ENCODE measurements around the gene RPGRIP1L. TPM values are rescaled to one million over a fixed set of nuclear protein-coding genes. Genes with fewer than 3 reads are reported as not detected.

Gene RPGRIP1L
- polyA plus RNA-seq, 1 donor (not counting 4 experiments of a cell fraction or from before 2014, with no cell fraction given), result 11.6 TPM

DNA sequence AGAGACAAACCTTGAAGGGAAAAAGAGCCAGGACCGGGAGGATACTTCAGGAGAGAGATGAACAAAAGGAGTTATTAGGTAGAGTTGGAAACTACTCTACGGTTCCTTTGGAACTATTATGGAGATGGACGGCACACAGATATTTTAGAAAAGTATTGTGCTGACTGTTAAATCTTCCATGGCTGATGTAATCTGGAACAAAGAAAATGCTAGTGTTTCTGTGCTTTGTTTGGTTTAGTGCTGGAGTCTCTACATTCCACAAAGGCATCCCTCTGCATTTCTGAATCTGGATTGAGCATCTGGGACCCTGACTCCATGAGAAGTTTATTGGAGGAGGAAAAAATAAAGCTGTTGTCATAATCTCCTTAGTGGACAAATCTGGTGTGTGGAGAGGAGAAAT, 57.2 kb downstream of the RPGRIP1L start:
- no peak overlapping the region for H3K9ac ChIP-seq (ENCODE audit: control insufficient read depth, extremely low read depth, insufficient read depth, low read length)
- no peaks in the 10 kb centered on the region for H3K79me2 ChIP-seq (ENCODE audit: control insufficient read depth, insufficient read depth, low read length)
- TF ChIP-seq, protein P1, sequence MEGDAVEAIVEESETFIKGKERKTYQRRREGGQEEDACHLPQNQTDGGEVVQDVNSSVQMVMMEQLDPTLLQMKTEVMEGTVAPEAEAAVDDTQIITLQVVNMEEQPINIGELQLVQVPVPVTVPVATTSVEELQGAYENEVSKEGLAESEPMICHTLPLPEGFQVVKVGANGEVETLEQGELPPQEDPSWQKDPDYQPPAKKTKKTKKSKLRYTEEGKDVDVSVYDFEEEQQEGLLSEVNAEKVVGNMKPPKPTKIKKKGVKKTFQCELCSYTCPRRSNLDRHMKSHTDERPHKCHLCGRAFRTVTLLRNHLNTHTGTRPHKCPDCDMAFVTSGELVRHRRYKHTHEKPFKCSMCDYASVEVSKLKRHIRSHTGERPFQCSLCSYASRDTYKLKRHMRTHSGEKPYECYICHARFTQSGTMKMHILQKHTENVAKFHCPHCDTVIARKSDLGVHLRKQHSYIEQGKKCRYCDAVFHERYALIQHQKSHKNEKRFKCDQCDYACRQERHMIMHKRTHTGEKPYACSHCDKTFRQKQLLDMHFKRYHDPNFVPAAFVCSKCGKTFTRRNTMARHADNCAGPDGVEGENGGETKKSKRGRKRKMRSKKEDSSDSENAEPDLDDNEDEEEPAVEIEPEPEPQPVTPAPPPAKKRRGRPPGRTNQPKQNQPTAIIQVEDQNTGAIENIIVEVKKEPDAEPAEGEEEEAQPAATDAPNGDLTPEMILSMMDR (optimal IDR thresholded peaks at IDR 0.05 in 1 of 3, IDR thresholded peaks at IDR 0.05 in 1 of 3, conservative IDR thresholded peaks at IDR 0.05 in 1 of 3; ENCODE audit: extremely low read depth in 1 of 3, insufficient read depth in 2 of 3, low read length in 3 of 3), result no peak
- no peak for TF ChIP-seq EZH2 (IDR thresholded peaks at IDR 0.05; ENCODE audit: low read length)
- DNase-seq (ENCODE audit: low read depth, low spot score) (no peak), FAIRE-seq (no peak)
- no peaks in the 10 kb centered on the region for H3K4me1 ChIP-seq (ENCODE audit: control insufficient read depth, extremely low read depth, insufficient read depth, low read length)
- no peaks in the 10 kb centered on the region for H3K9me1 ChIP-seq (ENCODE audit: control insufficient read depth, extremely low read depth, insufficient read depth, low read length)
- H3K27me3 ChIP-seq (ENCODE audit: control insufficient read depth, extremely low read depth, insufficient read depth, low read length), result no peaks in the 10 kb centered on the region
- H2AFZ ChIP-seq (ENCODE audit: control insufficient read depth, low read length), result no peak overlapping the region
- H4K20me1 ChIP-seq (ENCODE audit: control insufficient read depth, extremely low read depth, insufficient read depth, low read length), result no peaks in the 10 kb centered on the region
- H3K4me2 ChIP-seq (ENCODE audit: control insufficient read depth, extremely low read depth, insufficient read depth, low read depth, low read length), result no peak overlapping the region
- H3K36me3 ChIP-seq (ENCODE audit: control insufficient read depth in 2 of 2, extremely low read depth in 1 of 2, insufficient read depth in 2 of 2, low read length in 2 of 2), result no peaks in the 10 kb centered on the region
- H3K27ac ChIP-seq (ENCODE audit: control insufficient read depth, insufficient read depth, low read length), result no peak overlapping the region
- H3K9me3 ChIP-seq (ENCODE audit: control insufficient read depth, low read depth, low read length), result no peaks in the 10 kb centered on the region
- dilution Hi-C loops (cut with MboI; ENCODE audit: extremely low pct_ligation_motif_present, low sequenced_read_pairs), result no loop called here
- H3K4me3 ChIP-seq (ENCODE audit: control insufficient read depth in 2 of 3, extremely low read depth in 1 of 3, insufficient read depth in 2 of 3, low read depth in 1 of 3, low read length in 3 of 3), result no peak overlapping the region

DNA sequence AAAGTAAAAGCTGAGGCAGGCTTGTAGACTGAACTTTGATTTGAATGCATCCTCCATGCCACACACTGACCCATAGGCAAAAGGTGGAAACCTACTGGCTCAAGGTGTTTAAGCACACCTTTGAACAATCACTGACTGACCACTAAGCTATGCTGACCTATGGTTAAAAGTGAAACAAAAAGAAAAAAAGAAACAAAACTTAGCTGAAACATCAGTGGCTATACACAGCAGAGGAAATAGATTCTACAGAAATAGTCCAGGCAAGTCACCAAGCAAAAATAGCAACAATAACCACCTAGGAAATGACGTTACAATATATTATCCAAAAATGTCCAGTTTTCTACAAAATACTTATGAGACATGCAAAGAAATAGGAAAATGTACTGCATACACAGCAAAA, 60.2 kb downstream of the RPGRIP1L start:
- no peak for TF ChIP-seq EZH2 (IDR thresholded peaks at IDR 0.05; ENCODE audit: low read length)
- TF ChIP-seq, protein P1 (optimal IDR thresholded peaks at IDR 0.05 in 1 of 3, IDR thresholded peaks at IDR 0.05 in 1 of 3, conservative IDR thresholded peaks at IDR 0.05 in 1 of 3; ENCODE audit: extremely low read depth in 1 of 3, insufficient read depth in 2 of 3, low read length in 3 of 3), result no peak
- Histone ChIP-seq H2AFZ (ENCODE audit: control insufficient read depth, low read length) (no peak overlapping the region), H3K9ac (ENCODE audit: control insufficient read depth, extremely low read depth, insufficient read depth, low read length) (no peak overlapping the region), H3K9me1 (ENCODE audit: control insufficient read depth, extremely low read depth, insufficient read depth, low read length) (no peaks in the 10 kb centered on the region), H3K36me3 (ENCODE audit: control insufficient read depth in 2 of 2, extremely low read depth in 1 of 2, insufficient read depth in 2 of 2, low read length in 2 of 2) (no peaks in the 10 kb centered on the region), H3K4me1 (ENCODE audit: control insufficient read depth, extremely low read depth, insufficient read depth, low read length) (no peaks in the 10 kb centered on the region), H3K27me3 (ENCODE audit: control insufficient read depth, extremely low read depth, insufficient read depth, low read length) (no peaks in the 10 kb centered on the region), H3K4me3 (ENCODE audit: control insufficient read depth in 2 of 3, extremely low read depth in 1 of 3, insufficient read depth in 2 of 3, low read depth in 1 of 3, low read length in 3 of 3) (no peak overlapping the region), H3K79me2 (ENCODE audit: control insufficient read depth, insufficient read depth, low read length) (no peaks in the 10 kb centered on the region), H3K27ac (ENCODE audit: control insufficient read depth, insufficient read depth, low read length) (no peak overlapping the region), H3K9me3 (ENCODE audit: control insufficient read depth, low read depth, low read length) (no peaks in the 10 kb centered on the region), H3K4me2 (ENCODE audit: control insufficient read depth, extremely low read depth, insufficient read depth, low read depth, low read length) (no peak overlapping the region), H4K20me1 (ENCODE audit: control insufficient read depth, extremely low read depth, insufficient read depth, low read length) (no peaks in the 10 kb centered on the region)
- dilution Hi-C loops (cut with MboI; ENCODE audit: extremely low pct_ligation_motif_present, low sequenced_read_pairs), result no loop called here
- no peak for FAIRE-seq
- DNase-seq (ENCODE audit: low read depth, low spot score), result no peak

Data from keratinocyte (primary cell).